Endothelial cell (in vitro differentiated cells): ENCODE results near the gene RGS5. TPM values are rescaled to one million over a fixed set of nuclear protein-coding genes. Genes with fewer than 3 reads are reported as not detected.

Experiments used
- DNase-seq: peaks from one replicate; pipeline ENCODE4 v3.0.0; 2021; ENCODE audit warnings: low spot score
- H3K27ac Mint-ChIP-seq: one replicate; pipeline ENCODE4 v1.8.0; 2021; ENCODE audit warnings: mixed read lengths, inconsistent platforms; ENCODE audit not compliant: unreplicated experiment
- H3K27me3 Mint-ChIP-seq: one replicate; pipeline ENCODE4 v1.8.0; 2021; ENCODE audit warnings: mild to moderate bottlenecking, moderate library complexity, mixed read lengths, inconsistent platforms; ENCODE audit not compliant: unreplicated experiment
- H3K36me3 Mint-ChIP-seq: one replicate; pipeline ENCODE4 v1.8.0; 2021; ENCODE audit warnings: mild to moderate bottlenecking, low read depth, mixed read lengths, inconsistent platforms; ENCODE audit not compliant: unreplicated experiment
- H3K4me1 Mint-ChIP-seq: one replicate; pipeline ENCODE4 v1.8.0; 2021; ENCODE audit warnings: mild to moderate bottlenecking, mixed read lengths, inconsistent platforms; ENCODE audit not compliant: unreplicated experiment
- H3K4me3 Mint-ChIP-seq: one replicate; pipeline ENCODE4 v1.8.0; 2021; ENCODE audit warnings: mild to moderate bottlenecking, mixed read lengths, inconsistent platforms; ENCODE audit not compliant: unreplicated experiment
- H3K9me3 Mint-ChIP-seq: one replicate; pipeline ENCODE4 v1.8.0; 2021; ENCODE audit warnings: mixed read lengths, inconsistent platforms; ENCODE audit not compliant: unreplicated experiment
- total RNA-seq: library from RNA; stranded (reverse); fragmentation: NEBNext Ultra II Directional; extraction: Animal tissue kit (Norgen Biotek cat#: 25700); gene quantifications from one replicate; pipeline ENCODE4 v1.2.1, GENCODE V29; 2021; ENCODE audit not compliant: unreplicated experiment
- TF ChIP-seq, protein P1 (sequence below): fragments of 200-600 bp; sonication (generic); IDR thresholded peaks from one replicate; pipeline ENCODE4 v1.5.0; 2021; ENCODE audit warnings: antibody characterized with exemption; ENCODE audit not compliant: unreplicated experiment

The RGS5 gene
- total RNA-seq, 1 donor from 2014 or later = 581 TPM

DNA sequence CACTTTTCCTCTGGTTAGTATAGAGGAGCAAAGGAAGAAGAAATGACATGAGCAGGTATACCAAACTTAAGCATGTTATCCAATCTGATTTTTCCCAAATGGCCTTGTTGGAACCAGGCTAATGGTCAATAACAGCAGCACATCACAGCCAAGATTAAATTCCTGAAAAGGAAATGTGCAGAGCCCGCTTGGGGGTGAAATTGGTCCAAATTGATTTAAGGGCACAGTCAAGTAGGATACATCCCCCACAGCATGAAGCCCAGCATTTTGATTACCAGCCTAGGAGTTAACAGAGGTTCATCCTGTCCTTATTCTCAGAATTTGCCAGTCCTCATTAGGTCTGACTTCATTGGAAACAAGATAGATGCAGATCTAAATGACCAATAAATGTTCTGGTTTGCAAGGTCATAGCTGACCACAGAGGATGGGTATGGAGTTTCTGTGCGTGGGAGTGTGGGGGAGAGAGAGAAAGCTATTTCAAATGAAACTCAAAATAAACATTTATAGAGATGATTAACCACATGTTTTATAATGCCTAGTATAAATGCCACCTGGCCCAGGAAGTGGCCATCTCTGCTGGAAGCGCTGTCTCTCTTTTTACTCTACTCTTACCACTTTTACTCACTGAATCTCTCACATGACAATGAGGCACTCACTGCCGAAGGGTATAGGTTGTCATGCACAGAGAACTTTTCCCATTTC is 38.7 kb downstream of the RGS5 start:
- H3K27me3 Mint-ChIP-seq = no peaks in the 10 kb centered on the region
- H3K4me1 Mint-ChIP-seq = peaks cover 14% of the 10 kb centered on the region
- no peak overlapping the region for H3K4me3 Mint-ChIP-seq
- peaks cover 40% of the 10 kb centered on the region for H3K36me3 Mint-ChIP-seq
- no peaks in the 10 kb centered on the region for H3K9me3 Mint-ChIP-seq
- DNase-seq = no peak
- TF ChIP-seq, protein P1, sequence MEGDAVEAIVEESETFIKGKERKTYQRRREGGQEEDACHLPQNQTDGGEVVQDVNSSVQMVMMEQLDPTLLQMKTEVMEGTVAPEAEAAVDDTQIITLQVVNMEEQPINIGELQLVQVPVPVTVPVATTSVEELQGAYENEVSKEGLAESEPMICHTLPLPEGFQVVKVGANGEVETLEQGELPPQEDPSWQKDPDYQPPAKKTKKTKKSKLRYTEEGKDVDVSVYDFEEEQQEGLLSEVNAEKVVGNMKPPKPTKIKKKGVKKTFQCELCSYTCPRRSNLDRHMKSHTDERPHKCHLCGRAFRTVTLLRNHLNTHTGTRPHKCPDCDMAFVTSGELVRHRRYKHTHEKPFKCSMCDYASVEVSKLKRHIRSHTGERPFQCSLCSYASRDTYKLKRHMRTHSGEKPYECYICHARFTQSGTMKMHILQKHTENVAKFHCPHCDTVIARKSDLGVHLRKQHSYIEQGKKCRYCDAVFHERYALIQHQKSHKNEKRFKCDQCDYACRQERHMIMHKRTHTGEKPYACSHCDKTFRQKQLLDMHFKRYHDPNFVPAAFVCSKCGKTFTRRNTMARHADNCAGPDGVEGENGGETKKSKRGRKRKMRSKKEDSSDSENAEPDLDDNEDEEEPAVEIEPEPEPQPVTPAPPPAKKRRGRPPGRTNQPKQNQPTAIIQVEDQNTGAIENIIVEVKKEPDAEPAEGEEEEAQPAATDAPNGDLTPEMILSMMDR = no peak
- no peak overlapping the region for H3K27ac Mint-ChIP-seq

DNA sequence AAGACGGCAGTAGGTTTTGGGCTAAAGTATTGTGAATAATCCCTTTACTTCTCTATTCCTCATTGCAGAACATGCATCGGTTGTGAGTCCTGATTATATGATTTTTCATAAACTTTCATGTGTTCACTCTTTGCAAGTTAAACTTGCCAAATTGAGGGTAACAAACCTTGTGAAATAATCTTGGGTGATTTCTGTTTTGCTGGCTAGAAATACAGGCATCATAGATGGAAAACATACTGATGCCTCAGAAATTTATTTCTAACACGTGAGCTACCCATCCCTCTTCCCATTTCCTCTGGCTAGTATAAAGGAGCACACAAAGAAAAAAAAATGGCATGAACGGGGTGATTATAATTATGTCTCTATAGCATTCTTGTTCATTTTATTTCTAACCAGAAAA is 39.6 kb downstream of the RGS5 start:
- no peak overlapping the region for H3K4me3 Mint-ChIP-seq
- no peaks in the 10 kb centered on the region for H3K27me3 Mint-ChIP-seq
- no peaks in the 10 kb centered on the region for H3K9me3 Mint-ChIP-seq
- peaks cover 48% of the 10 kb centered on the region for H3K36me3 Mint-ChIP-seq
- DNase-seq = no peak
- peaks cover 13% of the 10 kb centered on the region for H3K4me1 Mint-ChIP-seq
- H3K27ac Mint-ChIP-seq = no peak overlapping the region
- TF ChIP-seq, protein P1 = no peak

- Mint-ChIP-seq H3K27me3 (no peaks in the 10 kb centered on the region), H3K36me3 (peaks cover 51% of the 10 kb centered on the region), H3K9me3 (no peaks in the 10 kb centered on the region), H3K4me3 (no peak overlapping the region), H3K27ac (no peak overlapping the region), H3K4me1 (peaks cover 12% of the 10 kb centered on the region)
- no peak for DNase-seq
- TF ChIP-seq, protein P1 = no peak
Measured at GRCh38 chr1:163162381-163162914, 40.3 kb downstream of the RGS5 start.

DNA sequence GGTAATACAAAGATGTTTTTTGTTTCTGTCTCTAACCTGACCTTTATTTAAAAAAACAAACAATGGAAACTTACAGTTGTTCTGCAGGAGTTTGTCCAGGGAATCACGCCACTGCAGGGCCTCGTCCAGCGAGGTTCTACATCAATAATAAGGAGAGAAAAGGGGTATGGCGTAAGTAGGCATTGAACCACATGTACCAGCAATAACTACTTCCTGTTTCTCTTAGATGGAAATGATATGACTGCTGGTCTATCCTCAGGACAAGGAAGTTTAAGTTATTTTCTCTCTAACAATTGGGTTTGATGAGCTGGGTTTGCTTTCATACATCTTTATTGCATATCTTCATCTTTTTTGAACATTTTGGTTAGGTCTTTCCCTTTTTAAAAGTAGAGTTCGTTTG is 40.9 kb downstream of the RGS5 start:
- no peak overlapping the region for H3K27ac Mint-ChIP-seq

GRCh38 chr1:163161337-163161736 is 41.4 kb downstream of the RGS5 start:
- TF ChIP-seq, protein P1 = no peak
- DNase-seq = no peak
- H3K27ac Mint-ChIP-seq = no peak overlapping the region
- peaks cover 12% of the 10 kb centered on the region for H3K4me1 Mint-ChIP-seq
- no peaks in the 10 kb centered on the region for H3K27me3 Mint-ChIP-seq
- H3K4me3 Mint-ChIP-seq = no peak overlapping the region
- H3K9me3 Mint-ChIP-seq = no peaks in the 10 kb centered on the region
- H3K36me3 Mint-ChIP-seq = peaks cover 44% of the 10 kb centered on the region

More for the DNA sequence above, 40.9 kb downstream of the RGS5 start:
- no peaks in the 10 kb centered on the region for H3K9me3 Mint-ChIP-seq
- peaks cover 46% of the 10 kb centered on the region for H3K36me3 Mint-ChIP-seq
- no peaks in the 10 kb centered on the region for H3K27me3 Mint-ChIP-seq
- H3K4me1 Mint-ChIP-seq = peaks cover 12% of the 10 kb centered on the region
- no peak overlapping the region for H3K4me3 Mint-ChIP-seq
- TF ChIP-seq, protein P1 = no peak
- DNase-seq = no peak
